Right atrium auricular region (tissue), 2 donors: ENCODE results near the gene FNDC1. TPM values are rescaled to one million over a fixed set of nuclear protein-coding genes. Genes with fewer than 3 reads are reported as not detected.

Experiments used
- DNase-seq: peaks from one replicate; pipeline ENCODE4 v3.0.0-alpha.2; 2019; ENCODE audit warnings: low spot score
- H3K27ac ChIP-seq, 2 donors: fragments of 200-600 bp; sonication (generic); 1 replicate in 1 of 2; 2 replicates in 1 of 2; pipeline ENCODE4 v1.5.1; 2016 to 2019
- H3K27me3 ChIP-seq, 2 donors: fragments of 200-600 bp; sonication (generic); one replicate each; pipeline versions ENCODE4 v1.5.1 to v1.6.0; 2017 to 2019
- H3K36me3 ChIP-seq: fragments of 200-600 bp; sonication (generic); one replicate; pipeline ENCODE4 v1.5.1; 2016
- H3K4me1 ChIP-seq, 2 donors: fragments of 200-600 bp; sonication (generic); one replicate each; pipeline versions ENCODE4 v1.5.1 to v1.6.0; 2017 to 2019
- H3K4me3 ChIP-seq, 2 donors: fragments of 200-600 bp; sonication (generic); 1 replicate in 1 of 2; 2 replicates in 1 of 2; pipeline ENCODE4 v1.5.1; 2017 to 2019; ENCODE audit warnings: mild to moderate bottlenecking in 1 of 2, moderate library complexity in 1 of 2
- H3K9me3 ChIP-seq, 2 donors: fragments of 200-600 bp; sonication (generic); one replicate each; pipeline ENCODE4 v1.5.1; 2019
- total RNA-seq, 2 donors: library from RNA; depleted of rRNA; stranded (reverse); fragments of >200 nt; gene quantifications; one replicate each; pipeline ENCODE4 v1.1.0, GENCODE V29; 2016
- TF ChIP-seq, protein P1 (sequence below), 2 donors: fragments of 200-600 bp; sonication (generic); IDR thresholded peaks; one replicate each; pipeline ENCODE4 v1.5.1; 2019; ENCODE audit warnings: antibody characterized with exemption in 2 of 2

The FNDC1 gene
- total RNA-seq, 2 donors from 2014 or later: 0.16 to 1.8 TPM

DNA sequence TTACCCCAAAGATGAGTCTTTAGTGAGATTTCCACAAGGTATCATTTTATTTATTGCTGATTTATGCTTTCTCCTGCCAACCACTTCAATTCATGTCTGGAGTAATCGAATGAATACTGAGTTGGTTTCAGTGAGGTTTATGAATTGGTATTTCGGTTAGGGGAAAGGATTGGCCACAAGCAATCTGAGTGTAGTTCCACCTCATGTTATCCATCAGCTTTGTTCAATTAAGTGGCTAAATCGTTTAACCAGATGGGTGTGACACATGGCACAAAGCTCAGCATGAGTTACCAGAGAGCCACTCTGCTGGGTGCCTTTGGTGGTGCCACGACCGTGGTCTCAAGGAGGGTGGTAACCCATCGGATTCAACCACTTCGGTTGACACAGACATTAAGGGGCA, 148.2 kb downstream of the FNDC1 start:
- Histone ChIP-seq H3K27me3 (no peaks in the 10 kb centered on the region), H3K9me3 (no peaks in the 10 kb centered on the region), H3K27ac (no peak overlapping the region), H3K4me1 (no peaks in the 10 kb centered on the region), H3K36me3 (no peaks in the 10 kb centered on the region), H3K4me3 (no peak overlapping the region)
- TF ChIP-seq, protein P1, sequence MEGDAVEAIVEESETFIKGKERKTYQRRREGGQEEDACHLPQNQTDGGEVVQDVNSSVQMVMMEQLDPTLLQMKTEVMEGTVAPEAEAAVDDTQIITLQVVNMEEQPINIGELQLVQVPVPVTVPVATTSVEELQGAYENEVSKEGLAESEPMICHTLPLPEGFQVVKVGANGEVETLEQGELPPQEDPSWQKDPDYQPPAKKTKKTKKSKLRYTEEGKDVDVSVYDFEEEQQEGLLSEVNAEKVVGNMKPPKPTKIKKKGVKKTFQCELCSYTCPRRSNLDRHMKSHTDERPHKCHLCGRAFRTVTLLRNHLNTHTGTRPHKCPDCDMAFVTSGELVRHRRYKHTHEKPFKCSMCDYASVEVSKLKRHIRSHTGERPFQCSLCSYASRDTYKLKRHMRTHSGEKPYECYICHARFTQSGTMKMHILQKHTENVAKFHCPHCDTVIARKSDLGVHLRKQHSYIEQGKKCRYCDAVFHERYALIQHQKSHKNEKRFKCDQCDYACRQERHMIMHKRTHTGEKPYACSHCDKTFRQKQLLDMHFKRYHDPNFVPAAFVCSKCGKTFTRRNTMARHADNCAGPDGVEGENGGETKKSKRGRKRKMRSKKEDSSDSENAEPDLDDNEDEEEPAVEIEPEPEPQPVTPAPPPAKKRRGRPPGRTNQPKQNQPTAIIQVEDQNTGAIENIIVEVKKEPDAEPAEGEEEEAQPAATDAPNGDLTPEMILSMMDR (IDR thresholded peaks at IDR 0.05): no peak
- DNase-seq: no peak

DNA sequence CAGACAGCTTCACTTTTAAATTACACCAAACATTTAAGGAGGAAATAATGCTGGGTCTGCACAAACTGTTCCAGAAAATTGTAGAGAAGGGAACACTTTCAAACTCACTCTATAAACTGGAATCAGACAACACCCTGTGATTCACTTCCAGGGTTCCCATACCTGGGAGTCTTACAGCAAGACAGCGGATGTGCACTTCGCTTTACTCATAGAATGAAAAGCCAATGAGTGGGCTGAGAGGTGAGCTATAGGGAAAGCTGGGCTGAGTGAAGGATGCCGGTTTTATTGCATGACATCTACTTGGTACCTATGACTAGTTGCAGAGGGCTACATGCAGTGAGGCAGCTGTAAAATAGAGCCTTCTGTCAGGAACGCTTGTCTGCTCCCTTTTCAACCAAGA, 152.1 kb downstream of the FNDC1 start:
- TF ChIP-seq, protein P1 (IDR thresholded peaks at IDR 0.05): no peak
- Histone ChIP-seq H3K27me3 (no peaks in the 10 kb centered on the region), H3K36me3 (no peaks in the 10 kb centered on the region), H3K27ac (no peak overlapping the region), H3K4me1 (no peaks in the 10 kb centered on the region), H3K9me3 (no peaks in the 10 kb centered on the region), H3K4me3 (no peak overlapping the region)
- DNase-seq: no peak

Other genes with a start within 250 kb of the FNDC1 start
- 1 to 10 TPM; 6.8 to 10.0 TPM for gene RSPH3, start 169.2 kb upstream of the FNDC1 start, total RNA-seq
- 1 to 10 TPM; 2.0 to 3.2 TPM for gene TAGAP, start 124.4 kb upstream of the FNDC1 start, total RNA-seq